ENCODE measurements around the gene DDX27.

DNA sequence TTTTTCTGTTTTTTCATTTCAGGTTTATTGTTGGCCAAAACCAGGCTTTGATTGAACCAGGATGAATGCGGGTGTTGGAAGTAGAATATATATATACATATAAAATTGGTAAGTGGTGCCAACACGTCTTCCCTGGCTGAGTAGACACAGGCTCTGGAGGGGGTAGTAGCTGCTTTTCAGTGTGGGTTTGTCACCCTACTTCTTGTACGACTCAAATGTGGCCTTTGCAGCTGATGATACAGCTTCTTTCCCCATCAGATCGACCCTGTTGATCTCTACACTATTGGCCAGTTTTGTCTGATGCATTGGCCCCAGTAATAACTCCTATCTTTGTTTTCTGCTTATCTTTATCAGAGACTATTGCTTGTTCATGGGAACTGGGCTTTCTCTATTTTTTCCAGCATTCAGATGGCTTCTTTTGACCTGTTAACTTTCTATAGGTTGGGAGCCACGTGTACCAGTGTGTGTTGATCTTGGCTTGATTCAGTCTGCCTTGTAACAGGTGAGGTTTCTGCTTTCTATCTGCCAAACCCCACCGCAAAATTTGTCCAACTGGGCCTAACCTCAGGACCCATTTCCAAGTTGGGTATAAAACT is 61.3 kb downstream of the DDX27 start:
- TF ChIP-seq HDAC6 (IDR thresholded peaks at IDR 0.05; ENCODE audit: low read depth, low read length) = no peak; the same call in 1 of the 2 replicates
- TF ChIP-seq KDM1A (CRISPR knock-in tag; IDR thresholded peaks at IDR 0.05) = no peak
